GM23338 (cell line): ENCODE results near the gene SIGLEC7. TPM values are rescaled to one million over a fixed set of nuclear protein-coding genes. Genes with fewer than 3 reads are reported as not detected.

ENCODE experiments used
- ATAC-seq: fragments of 200-7000 bp; cut with Tn5 transposase; 3 replicates; pipeline ENCODE4 v1.9.1; 2020
- DNase-seq: peaks from one replicate; pipeline ENCODE4 v3.0.0-alpha.2; 2015; ENCODE audit warnings: low spot score
- H2AFZ ChIP-seq: fragments of 200-600 bp; sonication (generic); 2 replicates; pipeline ENCODE4 v1.8.0; 2016; ENCODE audit warnings: antibody characterized with exemption, mild to moderate bottlenecking, moderate library complexity
- H3F3A ChIP-seq: fragments of 200-600 bp; sonication (generic); replicated peaks from 2 replicates; pipeline ENCODE4 v1.8.0; 2017; ENCODE audit warnings: antibody characterized with exemption, mixed run types, low read depth
- H3K27ac ChIP-seq: fragments of 200-600 bp; sonication (generic); 2 replicates; pipeline ENCODE4 v1.6.1; 2016; ENCODE audit warnings: low read depth
- H3K27me3 ChIP-seq: fragments of 200-600 bp; sonication (generic); 2 replicates; pipeline ENCODE4 v1.8.0; 2016; ENCODE audit warnings: mild to moderate bottlenecking, mixed run types, moderate library complexity; ENCODE audit not compliant: insufficient read depth
- H3K36me3 ChIP-seq: fragments of 200-600 bp; sonication (generic); 2 replicates; pipeline ENCODE4 v1.8.0; 2016; ENCODE audit warnings: mild to moderate bottlenecking; ENCODE audit not compliant: insufficient read depth
- H3K4me1 ChIP-seq: fragments of 200-600 bp; sonication (generic); 2 replicates; pipeline ENCODE4 v1.8.0; 2016; ENCODE audit warnings: mild to moderate bottlenecking, moderate library complexity; ENCODE audit not compliant: insufficient read depth
- H3K4me2 ChIP-seq: fragments of 200-600 bp; sonication (generic); 2 replicates; pipeline ENCODE4 v1.7.1; 2017; ENCODE audit warnings: mixed run types
- H3K4me3 ChIP-seq: fragments of 200-600 bp; sonication (generic); 2 replicates; pipeline ENCODE4 v1.6.1; 2016; ENCODE audit warnings: mixed run types
- H3K79me2 ChIP-seq: fragments of 200-600 bp; sonication (generic); replicated peaks from 2 replicates; pipeline ENCODE4 v1.8.0; 2017; ENCODE audit warnings: mild to moderate bottlenecking; ENCODE audit not compliant: insufficient read depth
- H3K9me2 ChIP-seq: fragments of 200-600 bp; sonication (generic); 2 replicates; pipeline ENCODE4 v1.8.0; 2017; ENCODE audit not compliant: insufficient read depth
- H4K20me1 ChIP-seq: fragments of 200-600 bp; sonication (generic); replicated peaks from 2 replicates; pipeline ENCODE4 v1.8.0; 2017; ENCODE audit warnings: mild to moderate bottlenecking; ENCODE audit not compliant: insufficient read depth
- H3K27ac Mint-ChIP-seq: 2 replicates; pipeline ENCODE4 v1.8.0; 2020; ENCODE audit warnings: inconsistent platforms, mild to moderate bottlenecking, moderate library complexity, mixed read lengths
- H3K27me3 Mint-ChIP-seq: 3 replicates; pipeline ENCODE4 v1.8.0; 2022; ENCODE audit warnings: low read depth, mild to moderate bottlenecking, moderate library complexity, mixed read lengths, inconsistent platforms; ENCODE audit not compliant: insufficient read depth, poor library complexity
- H3K36me3 Mint-ChIP-seq: 3 replicates; pipeline ENCODE4 v1.8.0; 2021; ENCODE audit warnings: low read depth, mild to moderate bottlenecking, inconsistent platforms, moderate library complexity, mixed read lengths
- H3K4me1 Mint-ChIP-seq: 3 replicates; pipeline ENCODE4 v1.8.0; 2020; ENCODE audit warnings: mild to moderate bottlenecking, inconsistent platforms, mixed read lengths
- H3K4me3 Mint-ChIP-seq: 3 replicates; pipeline ENCODE4 v1.8.0; 2021; ENCODE audit warnings: moderate library complexity, mild to moderate bottlenecking, inconsistent platforms, mixed read lengths
- H3K9me3 Mint-ChIP-seq: 3 replicates; pipeline ENCODE4 v1.8.0; 2020; ENCODE audit warnings: moderate library complexity, mild to moderate bottlenecking, inconsistent platforms, mixed read lengths
- CREB1 ChIP-seq: fragments of 250-450 bp; sonication (Bioruptor Pico); IDR thresholded peaks from 2 replicates; pipeline ENCODE4 v1.5.0; 2020; ENCODE audit warnings: low read depth, mild to moderate bottlenecking, moderate library complexity
- ETS1 ChIP-seq: IDR thresholded peaks from 2 replicates; pipeline ENCODE4 v1.6.1; 2016; ENCODE audit warnings: antibody characterized with exemption
- EZH2 ChIP-seq: fragments of 200-600 bp; sonication (generic); IDR thresholded peaks from one replicate; pipeline ENCODE4 v1.8.0; 2017; ENCODE audit warnings: antibody characterized with exemption, mild to moderate bottlenecking, low read depth; ENCODE audit not compliant: unreplicated experiment
- EZH2phosphoT487 ChIP-seq: fragments of 200-600 bp; sonication (generic); IDR thresholded peaks from one replicate; pipeline ENCODE4 v1.8.1; 2018; ENCODE audit warnings: antibody characterized with exemption; ENCODE audit not compliant: unreplicated experiment
- JUNB ChIP-seq: IDR thresholded peaks from one replicate; pipeline ENCODE4 v1.6.1; 2016; ENCODE audit warnings: antibody characterized with exemption; ENCODE audit not compliant: unreplicated experiment
- NANOG ChIP-seq: IDR thresholded peaks from 2 replicates; pipeline ENCODE4 v1.6.1; 2016; ENCODE audit warnings: antibody characterized with exemption, borderline replicate concordance
- POLR2AphosphoS5 ChIP-seq: IDR thresholded peaks from 2 replicates; pipeline ENCODE4 v1.6.1; 2016; ENCODE audit warnings: antibody characterized with exemption, low read depth
- STAT1 ChIP-seq: IDR thresholded peaks from one replicate; pipeline ENCODE4 v1.6.1; 2016; ENCODE audit warnings: antibody characterized with exemption; ENCODE audit not compliant: unreplicated experiment
- ZNF114 ChIP-seq: fragments of 250-450 bp; sonication (Bioruptor Pico); IDR thresholded peaks from 2 replicates; pipeline ENCODE4 v1.5.0; 2020; ENCODE audit warnings: mild to moderate bottlenecking, moderate library complexity
- ZNF331 ChIP-seq: fragments of 250-450 bp; sonication (Bioruptor Pico); IDR thresholded peaks from 2 replicates; pipeline ENCODE4 v1.5.0; 2020; ENCODE audit warnings: low read depth, mild to moderate bottlenecking, moderate library complexity
- ZNF462 ChIP-seq: fragments of 250-450 bp; sonication (Bioruptor Pico); IDR thresholded peaks from 2 replicates; pipeline ENCODE4 v1.5.0; 2020; ENCODE audit warnings: mild to moderate bottlenecking, moderate library complexity
- polyA plus RNA-seq: library from polyadenylated mRNA; unstranded; fragments of >200 nt; fragmentation: Nextera tagmentation; extraction: Ambion mirVana; gene quantifications from 2 replicates; pipeline ENCODE4 v1.2.1, GENCODE V29; 2016
- total RNA-seq: library from RNA; depleted of rRNA; stranded (reverse); fragments of >200 nt; shearing (Covaris generic); gene quantifications from 2 replicates; pipeline ENCODE4 v1.2.3, GENCODE V29; 2014
- TF ChIP-seq, protein P1 (sequence below), 2 experiments: fragments of 200-600 bp in 1 of 2; sonication (generic) in 1 of 2; conservative IDR thresholded peaks; 2 replicates each; pipeline versions ENCODE4 v1.5.1 to v1.6.1; 2016 to 2017; ENCODE audit warnings: antibody characterized with exemption in 2 of 2, low read depth in 2 of 2, mild to moderate bottlenecking in 2 of 2, moderate library complexity in 1 of 2

The SIGLEC7 gene
- total and polyA plus RNA-seq, 2 experiments from 2014 or later: not detected

DNA sequence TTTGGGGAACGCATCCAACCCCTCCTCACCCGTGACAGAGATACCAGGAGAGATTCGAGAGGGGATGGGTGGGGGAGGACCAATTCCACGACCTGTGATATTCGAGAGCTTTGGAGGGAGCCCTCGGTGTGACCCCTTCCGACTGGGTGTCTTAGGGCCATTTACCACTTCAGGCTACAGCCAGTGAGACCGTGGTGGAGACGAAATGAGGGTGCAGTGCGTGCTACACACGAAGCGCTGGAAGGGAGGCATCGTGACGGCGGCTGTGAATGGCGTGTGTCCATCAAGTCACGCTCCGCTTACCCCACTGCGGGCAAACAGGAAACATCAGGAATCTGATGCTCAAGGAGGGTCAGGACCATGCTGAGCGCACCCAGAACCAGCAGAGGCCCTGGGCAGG, 44.3 kb upstream of the SIGLEC7 start:
- ATAC-seq (no peak), DNase-seq (no peak)
- Mint-ChIP-seq H3K27ac (no peak overlapping the region), H3K27me3 (peaks cover 13% of the 10 kb centered on the region), H3K9me3 (peaks cover 4% of the 10 kb centered on the region; the same call in 1 of the 3 replicates), H3K4me3 (no peak overlapping the region; the same call in 2 of the 3 replicates), H3K36me3 (peaks cover 9% of the 10 kb centered on the region; the same call in 2 of the 3 replicates), H3K4me1 (peaks cover 16% of the 10 kb centered on the region)
- Histone ChIP-seq H3K4me3 (no peak overlapping the region; the same call in 1 of the 2 replicates), H3K27me3 (no peaks in the 10 kb centered on the region; the same call in 1 of the 2 replicates), H3K4me2 (peak overlapping the region; percentile 81; the same call in 1 of the 2 replicates), H3K79me2 (peaks cover 2% of the 10 kb centered on the region; the same call in 1 of the 2 replicates), H3K36me3 (no peaks in the 10 kb centered on the region), H3K4me1 (peaks cover 12% of the 10 kb centered on the region), H3K9me2 (no peaks in the 10 kb centered on the region), H2AFZ (no peak overlapping the region), H4K20me1 (peaks cover 3% of the 10 kb centered on the region; the same call in 1 of the 2 replicates), H3F3A (peaks cover 5% of the 10 kb centered on the region; the same call in 1 of the 2 replicates), H3K27ac (no peak overlapping the region)
- TF ChIP-seq NANOG (no peak), ZNF462 (CRISPR knock-in tag) (no peak), STAT1 (no peak), ETS1 (no peak), EZH2 (no peak), POLR2AphosphoS5 (no peak), ZNF331 (CRISPR knock-in tag) (no peak), CREB1 (no peak), ZNF114 (CRISPR knock-in tag) (no peak), JUNB (no peak), EZH2phosphoT487 (no peak)
- TF ChIP-seq, protein P1, sequence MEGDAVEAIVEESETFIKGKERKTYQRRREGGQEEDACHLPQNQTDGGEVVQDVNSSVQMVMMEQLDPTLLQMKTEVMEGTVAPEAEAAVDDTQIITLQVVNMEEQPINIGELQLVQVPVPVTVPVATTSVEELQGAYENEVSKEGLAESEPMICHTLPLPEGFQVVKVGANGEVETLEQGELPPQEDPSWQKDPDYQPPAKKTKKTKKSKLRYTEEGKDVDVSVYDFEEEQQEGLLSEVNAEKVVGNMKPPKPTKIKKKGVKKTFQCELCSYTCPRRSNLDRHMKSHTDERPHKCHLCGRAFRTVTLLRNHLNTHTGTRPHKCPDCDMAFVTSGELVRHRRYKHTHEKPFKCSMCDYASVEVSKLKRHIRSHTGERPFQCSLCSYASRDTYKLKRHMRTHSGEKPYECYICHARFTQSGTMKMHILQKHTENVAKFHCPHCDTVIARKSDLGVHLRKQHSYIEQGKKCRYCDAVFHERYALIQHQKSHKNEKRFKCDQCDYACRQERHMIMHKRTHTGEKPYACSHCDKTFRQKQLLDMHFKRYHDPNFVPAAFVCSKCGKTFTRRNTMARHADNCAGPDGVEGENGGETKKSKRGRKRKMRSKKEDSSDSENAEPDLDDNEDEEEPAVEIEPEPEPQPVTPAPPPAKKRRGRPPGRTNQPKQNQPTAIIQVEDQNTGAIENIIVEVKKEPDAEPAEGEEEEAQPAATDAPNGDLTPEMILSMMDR (conservative IDR thresholded peaks at IDR 0.05; ENCODE audit: low read depth in 2 of 2): no peak
